NCI-H2196 treated with DMSO at 0.1 percent for 48 hours (cell line): ENCODE results near the gene FNDC3A.
"Not testable (repeated sequence)": the region's sequence is repeated elsewhere in the genome, so short reads cannot be mapped to it uniquely, and the experiment has no call there.

Experiments used
- DNase-seq: peaks from one replicate; lab custom pipeline; 2025; ENCODE audit not compliant: unreplicated experiment; lab: John Stamatoyannopoulos, UW

The FNDC3A gene

DNA sequence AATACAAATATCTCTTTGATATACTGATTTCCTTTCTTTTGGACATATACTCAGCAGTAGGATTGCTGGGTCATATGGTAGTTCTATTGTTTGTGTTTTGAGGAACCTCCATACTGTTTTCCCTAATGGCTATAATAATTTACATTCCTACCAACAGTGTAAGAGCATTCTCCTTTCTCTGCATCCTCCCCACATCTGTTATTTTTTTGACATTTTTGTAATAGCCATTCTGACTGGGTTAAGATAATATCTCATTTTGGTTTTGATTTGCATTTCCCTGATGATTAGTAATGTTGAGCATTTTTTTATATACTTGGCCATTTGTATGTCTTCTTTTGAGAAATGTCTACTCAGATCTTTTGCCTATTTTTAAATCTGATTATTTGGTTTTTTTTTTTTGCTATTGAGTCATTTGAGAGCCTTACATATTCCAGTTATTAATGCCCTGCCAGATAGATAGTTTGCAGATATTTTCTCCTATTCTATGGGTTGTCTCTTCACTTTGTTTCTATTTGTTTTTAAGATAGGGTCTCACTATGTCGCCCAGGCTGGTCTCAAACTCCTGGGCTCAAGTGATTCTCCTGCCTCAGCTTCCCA lies 95.7 kb downstream of the FNDC3A start:
- no peak for DNase-seq

DNA sequence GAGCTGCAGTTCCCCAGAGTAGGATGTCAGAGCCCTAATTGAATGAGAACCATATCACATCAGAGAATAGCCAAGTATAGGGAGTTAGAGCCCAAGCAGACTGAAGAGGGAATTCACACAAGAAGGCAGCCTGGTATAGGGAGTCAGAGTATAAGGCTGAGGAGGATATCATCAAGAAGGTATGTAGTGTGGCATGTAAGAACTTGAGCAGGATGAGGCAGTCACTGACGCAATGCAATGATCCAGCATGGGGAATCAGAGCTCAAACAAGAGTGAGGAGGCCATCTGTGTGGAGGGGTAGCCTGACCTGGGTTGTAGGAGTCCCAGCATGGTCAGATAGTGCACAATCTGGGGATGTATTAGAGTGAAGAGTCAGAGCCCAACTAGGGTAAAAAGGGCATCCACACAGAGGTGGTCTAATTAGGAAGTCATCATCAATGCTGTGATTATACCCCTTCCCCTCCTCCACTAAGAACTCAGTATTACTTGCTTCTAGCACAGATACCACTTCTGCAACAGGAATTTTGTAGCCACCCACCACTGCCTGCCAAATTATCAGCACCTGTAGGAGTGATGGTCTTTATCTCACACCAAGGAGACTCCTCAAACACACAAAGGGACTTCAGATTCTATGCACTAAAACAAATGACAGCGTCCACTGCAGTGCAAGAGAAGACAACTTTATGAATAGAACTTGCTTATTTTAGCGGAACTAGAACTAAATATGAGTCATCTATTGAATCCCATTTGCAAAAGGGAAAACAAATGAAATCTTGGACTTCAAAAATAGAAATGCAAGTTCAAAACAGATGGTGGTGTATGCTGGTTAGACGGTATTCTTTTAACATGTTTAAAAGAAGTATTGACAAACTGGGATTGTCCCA lies 107.2 kb downstream of the FNDC3A start:
- DNase-seq: no peak

DNA sequence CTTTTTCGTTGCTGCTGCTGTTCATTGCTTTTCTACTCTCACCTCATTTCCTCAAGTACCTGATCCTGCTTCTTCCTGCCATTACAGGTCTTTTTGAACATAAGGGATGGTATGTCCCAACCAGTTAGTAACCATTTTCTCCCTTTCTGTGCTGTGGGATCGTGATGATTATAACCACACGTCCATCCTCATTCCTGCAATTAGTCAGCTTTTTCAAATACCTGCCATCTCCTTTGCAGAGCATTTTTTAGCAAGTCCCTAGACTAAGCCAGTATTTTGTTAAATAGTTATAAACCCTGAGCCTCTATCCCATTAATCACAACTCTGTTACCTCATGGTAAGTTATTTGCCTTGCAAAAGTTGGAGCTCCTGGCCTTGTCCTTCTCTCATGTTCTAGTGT lies 109.2 kb downstream of the FNDC3A start:
- no peak for DNase-seq

DNA sequence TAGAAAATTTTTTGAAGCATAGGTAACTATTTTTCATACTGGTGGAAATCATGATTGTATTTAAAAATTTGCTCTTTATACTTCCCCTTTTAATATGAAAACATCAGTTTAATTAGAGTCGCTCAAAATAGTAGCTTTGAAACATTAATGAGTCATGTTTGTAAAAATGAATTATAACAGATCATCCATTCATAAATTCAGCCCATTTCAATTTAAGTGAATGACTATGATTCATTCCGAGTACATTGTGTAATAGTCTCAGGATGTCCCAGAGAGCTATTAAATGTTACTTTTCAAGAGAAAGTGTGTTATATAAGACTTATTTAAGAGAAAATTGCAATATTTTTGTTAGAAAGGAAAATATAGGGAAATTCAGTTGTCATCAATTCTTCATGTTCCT lies 111.0 kb downstream of the FNDC3A start:
- no peak for DNase-seq

DNA sequence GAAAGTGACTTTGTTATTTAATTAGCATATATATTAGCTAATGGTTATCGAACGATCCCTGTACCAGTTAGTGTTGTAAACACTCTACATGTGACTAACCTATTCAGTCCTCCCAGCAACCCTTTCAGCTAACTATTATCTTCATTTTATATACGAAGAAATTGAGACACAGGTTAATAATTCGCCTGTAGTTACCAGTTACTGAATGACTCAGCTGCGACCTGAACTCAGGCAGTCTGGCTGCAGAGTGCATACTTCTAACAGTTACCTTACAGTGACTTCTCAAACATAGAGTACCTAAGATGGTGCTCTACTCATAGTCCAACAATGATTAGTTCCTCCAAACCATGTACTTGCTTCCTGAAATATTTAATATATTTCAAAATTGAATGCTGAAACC lies 117.7 kb downstream of the FNDC3A start:
- no peak for DNase-seq

- no peak for DNase-seq
These were observed 121.7 kb downstream of the FNDC3A start for GRCh38 chr13:49097374-49097773.

DNA sequence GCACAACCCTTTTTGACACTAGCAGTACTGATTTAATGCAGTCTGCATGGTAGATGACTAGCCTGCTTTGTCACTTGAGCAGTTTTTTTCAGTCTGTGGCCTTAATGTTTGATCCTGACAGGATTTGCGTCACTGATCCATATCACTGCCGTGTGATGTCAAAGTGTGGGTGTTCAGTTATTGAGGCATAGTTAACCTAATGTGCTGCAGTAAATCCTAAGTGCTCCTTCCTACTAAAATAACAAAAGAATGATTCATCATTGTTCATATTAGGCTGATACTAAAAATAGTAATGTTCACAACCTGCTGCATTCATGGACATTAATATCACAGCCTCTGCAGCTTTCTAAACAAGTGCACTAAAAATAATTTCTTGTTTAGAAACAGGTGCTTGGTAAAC lies 122.5 kb downstream of the FNDC3A start:
- DNase-seq: peak; percentile 3

- no peak for DNase-seq
These were observed 123.2 kb downstream of the FNDC3A start for GRCh38 chr13:49098771-49099512.

DNA sequence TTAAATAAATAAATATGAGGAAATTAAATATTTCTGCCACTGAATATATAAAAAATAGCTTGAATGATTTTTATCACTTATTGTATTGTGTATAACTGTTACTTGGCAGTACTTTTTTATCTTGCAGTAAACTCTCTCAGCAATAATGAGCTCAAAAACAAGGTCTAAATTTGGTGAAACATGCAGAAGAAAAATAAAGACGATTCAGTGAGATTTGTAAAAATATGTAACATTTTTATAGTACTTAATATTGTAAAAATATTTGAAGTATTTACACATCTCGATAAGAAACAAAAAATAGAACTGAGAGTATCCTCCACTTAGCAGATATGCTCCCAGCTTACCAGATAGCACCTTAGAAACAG lies 123.8 kb downstream of the FNDC3A start:
- no peak for DNase-seq

- no peak for DNase-seq
These were observed 125.2 kb downstream of the FNDC3A start for GRCh38 chr13:49100637-49101570.

GRCh38 chr13:49108196-49108595 lies 132.5 kb downstream of the FNDC3A start:
- no peak for DNase-seq

DNA sequence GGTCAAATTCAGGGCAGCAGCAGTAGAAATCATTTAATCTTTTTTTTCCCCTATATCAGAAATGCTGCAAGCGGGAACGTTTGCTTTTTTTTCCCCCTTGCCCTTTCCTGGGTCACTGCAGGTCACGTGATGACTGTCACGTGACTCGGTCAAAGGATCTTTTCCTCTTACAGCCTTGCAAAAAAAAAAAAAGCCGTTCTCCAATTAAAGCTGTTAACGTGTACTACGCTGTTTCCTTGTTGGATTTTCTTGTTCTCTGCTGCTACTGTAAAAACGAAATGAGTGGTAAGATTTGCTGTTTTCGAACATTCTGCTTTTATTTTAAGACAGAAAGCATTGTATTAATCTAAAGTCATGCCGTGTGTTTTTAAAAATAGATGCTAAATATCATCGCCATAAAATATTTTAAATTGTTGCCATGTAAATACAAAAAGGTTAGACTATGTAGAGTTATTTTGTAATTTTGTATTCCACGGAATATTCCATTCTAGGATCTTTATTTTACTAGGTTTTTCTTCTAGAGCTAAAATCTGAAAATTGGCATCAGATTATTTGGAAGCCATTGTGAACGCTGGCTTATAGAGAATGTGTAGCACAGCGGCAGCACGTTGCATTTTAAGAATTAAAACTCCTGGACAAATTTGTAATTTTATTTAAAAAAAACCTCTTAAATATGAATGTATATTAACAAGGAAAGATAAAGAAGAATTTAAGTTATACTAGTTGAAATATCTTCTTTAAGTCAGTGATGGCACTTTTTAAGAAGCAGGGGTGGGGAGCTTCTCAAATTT lies 134.6 kb downstream of the FNDC3A start:
- peak; percentile 33 for DNase-seq

- no peak for DNase-seq
These were observed 135.1 kb downstream of the FNDC3A start for GRCh38 chr13:49110913-49111170.

DNA sequence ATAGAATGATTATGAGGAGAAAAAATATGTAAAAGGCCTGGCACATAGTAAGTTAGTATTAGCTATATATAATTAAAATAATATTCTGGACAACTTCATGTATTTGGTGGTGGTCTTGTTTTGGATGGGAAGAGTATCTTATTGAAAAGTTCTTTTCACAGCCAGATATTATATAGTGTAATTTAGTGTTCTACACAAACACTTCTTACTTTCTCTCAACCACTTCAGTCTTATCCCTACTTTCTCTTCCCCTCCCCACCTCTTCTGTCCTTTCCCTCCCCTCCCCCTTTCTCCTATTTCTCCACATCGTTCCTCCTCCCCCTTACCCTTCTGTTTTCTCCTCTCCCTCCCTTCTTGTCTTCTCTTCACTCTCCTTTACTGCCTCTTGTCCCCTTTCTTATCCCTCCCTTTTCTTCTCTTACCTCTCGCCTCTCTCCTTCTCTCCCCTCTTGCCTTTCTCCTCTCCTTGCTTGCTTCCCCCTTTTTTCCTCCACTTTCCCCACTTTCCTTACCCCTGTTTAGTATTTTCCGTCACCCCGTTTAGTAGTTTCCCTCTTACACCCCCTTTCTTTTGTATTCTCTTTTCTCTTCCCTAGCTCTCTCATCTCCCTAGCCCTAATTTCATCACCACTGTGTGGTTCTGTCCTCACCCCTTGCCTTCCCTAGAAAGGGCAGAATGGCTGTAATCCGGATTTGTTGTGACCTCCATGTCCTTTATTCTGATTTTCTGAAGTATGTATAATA lies 137.2 kb downstream of the FNDC3A start:
- DNase-seq: no peak

GRCh38 chr13:49113526-49114286 lies 138.0 kb downstream of the FNDC3A start:
- no peak for DNase-seq

DNA sequence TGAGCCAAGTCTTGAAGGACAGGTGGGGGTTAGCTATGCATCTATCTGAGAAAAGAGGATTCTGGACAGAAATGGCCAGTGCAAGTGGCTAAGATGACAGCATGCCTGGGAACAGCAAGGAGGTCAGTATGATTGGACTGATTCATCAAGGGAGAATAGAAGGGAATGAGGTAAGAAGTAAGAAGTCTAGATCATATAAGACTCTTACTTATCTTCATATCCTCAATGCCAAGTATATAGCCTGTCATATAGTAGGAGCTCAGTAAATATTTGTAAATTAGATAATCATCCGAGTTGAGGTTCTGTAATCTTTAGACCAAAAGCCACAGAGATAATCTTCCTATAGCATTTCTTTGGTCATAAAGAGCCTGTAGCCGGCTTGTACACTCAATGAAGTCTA lies 141.2 kb downstream of the FNDC3A start:
- no peak for DNase-seq

GRCh38 chr13:49118455-49118854 lies 142.7 kb downstream of the FNDC3A start:
- not testable (repeated sequence) for DNase-seq

DNA sequence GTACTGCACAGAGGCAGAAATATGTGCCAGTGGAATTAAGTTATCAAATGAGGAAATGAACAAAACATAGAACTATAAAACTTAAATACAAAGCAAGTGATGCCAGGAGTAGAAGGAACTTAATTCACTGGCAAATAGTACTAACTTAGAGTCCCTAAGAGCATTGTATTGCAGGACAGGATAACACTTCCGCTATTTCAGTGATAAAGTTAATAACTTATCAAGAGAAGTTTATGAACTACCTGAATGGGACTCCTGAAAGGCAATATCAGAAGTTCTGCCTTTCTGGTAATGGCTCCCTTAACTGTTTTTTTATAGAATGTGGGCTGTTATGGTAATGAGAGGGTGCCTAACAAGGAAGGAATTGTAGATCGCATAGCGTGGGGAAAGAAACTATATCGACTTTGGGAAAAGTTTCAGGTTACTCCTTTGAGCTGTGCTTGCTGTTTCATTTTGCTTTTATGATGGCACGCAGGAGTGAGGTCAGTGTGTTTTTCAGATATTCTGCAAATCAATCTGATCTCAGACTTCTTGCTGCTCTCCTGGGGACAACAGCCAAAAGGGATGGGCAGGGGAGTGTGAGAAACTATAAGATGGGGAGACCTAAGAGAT lies 149.1 kb downstream of the FNDC3A start:
- DNase-seq: no peak
